Testis (tissue), 2 donors: ENCODE data around the gene ACLY.
"Not testable (repeated sequence)": the region's sequence is repeated elsewhere in the genome, so short reads cannot be mapped to it uniquely, and the experiment has no call there.

ENCODE experiments used
- POLR2A ChIP-seq: fragments of 450-650 bp; IDR thresholded peaks from one replicate; pipeline ENCODE4 v1.6.1; 2017; ENCODE audit warnings: antibody characterized with exemption, mild to moderate bottlenecking, moderate library complexity
- TF ChIP-seq, protein P1 (sequence below), 3 experiments: fragments of 450-650 bp in 2 of 3; fragments of 200-600 bp in 1 of 3; sonication (generic) in 1 of 3; IDR thresholded peaks; one replicate each; pipeline ENCODE4 v1.5.1; 2016 to 2019; ENCODE audit warnings: antibody characterized with exemption in 3 of 3, mild to moderate bottlenecking in 2 of 3, moderate library complexity in 1 of 3

DNA sequence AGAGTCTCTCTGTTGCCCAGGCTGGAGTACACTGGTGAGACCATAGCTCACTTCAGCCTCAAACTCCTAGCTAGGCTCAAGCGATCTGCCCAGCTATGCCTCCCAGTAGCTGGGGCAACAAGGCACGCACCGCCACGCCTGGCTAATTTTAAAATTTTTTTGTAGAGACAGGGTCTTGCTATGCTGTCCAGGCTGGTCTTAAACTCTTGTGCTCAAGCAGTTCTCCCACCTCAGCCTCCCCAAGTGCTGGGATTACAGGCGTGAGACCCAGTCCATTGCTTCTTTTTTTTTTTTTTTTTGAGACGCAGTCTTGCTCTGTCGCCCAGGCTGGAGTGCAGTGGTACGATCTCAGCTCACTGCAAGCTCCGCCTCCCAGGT lies 44.5 kb downstream of the ACLY start:
- TF ChIP-seq, protein P1, sequence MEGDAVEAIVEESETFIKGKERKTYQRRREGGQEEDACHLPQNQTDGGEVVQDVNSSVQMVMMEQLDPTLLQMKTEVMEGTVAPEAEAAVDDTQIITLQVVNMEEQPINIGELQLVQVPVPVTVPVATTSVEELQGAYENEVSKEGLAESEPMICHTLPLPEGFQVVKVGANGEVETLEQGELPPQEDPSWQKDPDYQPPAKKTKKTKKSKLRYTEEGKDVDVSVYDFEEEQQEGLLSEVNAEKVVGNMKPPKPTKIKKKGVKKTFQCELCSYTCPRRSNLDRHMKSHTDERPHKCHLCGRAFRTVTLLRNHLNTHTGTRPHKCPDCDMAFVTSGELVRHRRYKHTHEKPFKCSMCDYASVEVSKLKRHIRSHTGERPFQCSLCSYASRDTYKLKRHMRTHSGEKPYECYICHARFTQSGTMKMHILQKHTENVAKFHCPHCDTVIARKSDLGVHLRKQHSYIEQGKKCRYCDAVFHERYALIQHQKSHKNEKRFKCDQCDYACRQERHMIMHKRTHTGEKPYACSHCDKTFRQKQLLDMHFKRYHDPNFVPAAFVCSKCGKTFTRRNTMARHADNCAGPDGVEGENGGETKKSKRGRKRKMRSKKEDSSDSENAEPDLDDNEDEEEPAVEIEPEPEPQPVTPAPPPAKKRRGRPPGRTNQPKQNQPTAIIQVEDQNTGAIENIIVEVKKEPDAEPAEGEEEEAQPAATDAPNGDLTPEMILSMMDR (IDR thresholded peaks at IDR 0.05) = not testable (repeated sequence)
- not testable (repeated sequence) for TF ChIP-seq POLR2A
